Suppressor macrophage treated with lipopolysaccharide for 4 hours (primary cell): Measurements from ENCODE around the gene VWC2L.

Source experiments
- DNase-seq: peaks from one replicate; pipeline ENCODE4 v3.0.0-alpha.2; 2020

VWC2L gene

GRCh38 chr2:214471382-214471781, 60.5 kb downstream of the VWC2L start:
- DNase-seq = no peak

- DNase-seq = no peak
Observed at GRCh38 chr2:214471990-214472389, 61.1 kb downstream of the VWC2L start.

GRCh38 chr2:214477305-214477704, 66.5 kb downstream of the VWC2L start:
- no peak for DNase-seq

GRCh38 chr2:214481204-214481603, 70.3 kb downstream of the VWC2L start:
- DNase-seq = no peak

GRCh38 chr2:214482728-214483127, 71.9 kb downstream of the VWC2L start:
- DNase-seq = no peak

GRCh38 chr2:214484239-214484638, 73.4 kb downstream of the VWC2L start:
- no peak for DNase-seq

- no peak for DNase-seq
Observed at GRCh38 chr2:214484701-214485100, 73.8 kb downstream of the VWC2L start.

- no peak for DNase-seq
Observed at GRCh38 chr2:214489181-214489580, 78.3 kb downstream of the VWC2L start.

GRCh38 chr2:214489702-214490101, 78.8 kb downstream of the VWC2L start:
- no peak for DNase-seq

GRCh38 chr2:214492152-214492551, 81.3 kb downstream of the VWC2L start:
- no peak for DNase-seq

GRCh38 chr2:214492608-214493007, 81.8 kb downstream of the VWC2L start:
- DNase-seq = no peak

GRCh38 chr2:214497489-214497888, 86.6 kb downstream of the VWC2L start:
- no peak for DNase-seq

- no peak for DNase-seq
Observed at GRCh38 chr2:214503568-214503967, 92.7 kb downstream of the VWC2L start.

GRCh38 chr2:214504599-214505376, 93.9 kb downstream of the VWC2L start:
- no peak for DNase-seq

GRCh38 chr2:214507032-214507431, 96.2 kb downstream of the VWC2L start:
- no peak for DNase-seq

- DNase-seq = no peak
Observed at GRCh38 chr2:214514704-214515103, 103.8 kb downstream of the VWC2L start.

- DNase-seq = no peak
Observed at GRCh38 chr2:214515111-214515510, 104.3 kb downstream of the VWC2L start.

GRCh38 chr2:214519258-214519818, 108.5 kb downstream of the VWC2L start:
- DNase-seq = no peak

- DNase-seq = no peak
Observed at GRCh38 chr2:214529021-214529420, 118.2 kb downstream of the VWC2L start.

- DNase-seq = no peak
Observed at GRCh38 chr2:214529514-214529913, 118.7 kb downstream of the VWC2L start.

GRCh38 chr2:214533541-214533940, 122.7 kb downstream of the VWC2L start:
- no peak for DNase-seq

- no peak for DNase-seq
Observed at GRCh38 chr2:214536625-214537024, 125.8 kb downstream of the VWC2L start.

GRCh38 chr2:214537929-214538328, 127.1 kb downstream of the VWC2L start:
- no peak for DNase-seq

GRCh38 chr2:214542295-214542694, 131.4 kb downstream of the VWC2L start:
- DNase-seq = no peak

- no peak for DNase-seq
Observed at GRCh38 chr2:214542866-214543265, 132.0 kb downstream of the VWC2L start.
